GM21390 (cell line): ENCODE data around the gene CFTR.
A peak's percentile ranks its signal among the peaks of the same experiment; 100 is the strongest.

ENCODE experiments used
- ATAC-seq: cut with Tn5 transposase; IDR thresholded peaks from one replicate; pipeline ENCODE4 v1.9.1; 2021; ENCODE audit not compliant: unreplicated experiment

The CFTR gene

DNA sequence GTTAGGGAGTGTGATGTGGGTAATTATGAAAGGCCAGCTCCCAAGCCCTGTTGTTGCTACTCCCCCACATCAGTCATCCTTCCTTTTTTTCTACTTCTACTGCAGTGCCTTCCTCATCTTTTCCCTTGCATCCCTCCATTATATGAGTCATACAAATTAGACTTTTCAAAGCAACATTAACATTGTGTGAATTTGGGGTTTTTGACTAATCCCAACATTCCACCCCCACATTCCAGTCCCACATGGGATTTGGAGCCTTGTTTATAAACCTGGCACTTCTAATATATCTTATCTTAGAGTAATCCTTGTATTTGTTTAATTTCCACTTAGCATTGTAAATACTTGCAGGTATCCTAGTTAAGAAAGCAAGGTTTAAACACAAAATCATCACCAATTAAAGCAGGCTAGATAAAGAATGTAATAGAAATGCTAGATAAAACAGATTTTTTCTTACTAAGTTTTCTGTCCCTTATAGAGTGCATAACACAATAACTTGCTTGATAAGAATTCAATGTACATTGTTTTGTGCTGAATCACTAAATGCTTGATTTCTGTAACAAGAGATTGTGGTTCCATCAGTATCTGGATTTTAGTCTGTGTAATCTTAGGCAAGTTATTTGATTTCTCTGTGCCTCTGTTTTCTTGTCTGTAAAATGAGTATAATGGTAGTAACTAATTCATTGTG, 165.8 kb downstream of the CFTR start:
- no peak for ATAC-seq

DNA sequence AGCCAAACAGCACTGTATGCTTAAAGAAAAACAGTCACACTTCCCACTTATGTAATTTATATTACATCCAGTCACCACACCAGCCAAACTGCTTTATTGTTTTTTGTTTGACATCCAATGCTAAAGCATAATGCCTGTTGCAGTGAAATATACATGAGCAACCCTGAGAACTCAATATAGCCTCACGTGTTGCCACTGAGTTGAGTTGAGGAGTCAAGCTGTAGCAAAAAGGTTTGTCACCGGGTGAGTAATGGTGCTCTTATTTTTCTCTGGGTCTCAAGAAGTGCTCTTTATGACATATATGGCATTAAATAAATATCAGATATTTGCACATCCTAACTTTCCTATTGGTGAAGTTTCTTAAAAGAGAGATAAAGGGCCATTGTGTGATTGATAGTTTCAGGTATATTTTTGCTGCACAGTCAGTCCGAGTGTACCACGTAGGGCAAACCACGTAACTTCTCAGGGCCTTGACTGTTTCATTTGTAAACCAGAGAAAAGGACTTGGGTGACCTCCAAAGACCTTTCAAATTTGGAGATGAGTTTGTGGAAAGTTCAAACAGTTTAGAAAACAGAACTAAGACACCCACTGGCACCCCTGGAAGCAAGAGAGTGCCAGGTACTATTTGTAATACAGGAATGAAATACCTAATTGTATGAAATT, 168.5 kb downstream of the CFTR start:
- no peak for ATAC-seq

DNA sequence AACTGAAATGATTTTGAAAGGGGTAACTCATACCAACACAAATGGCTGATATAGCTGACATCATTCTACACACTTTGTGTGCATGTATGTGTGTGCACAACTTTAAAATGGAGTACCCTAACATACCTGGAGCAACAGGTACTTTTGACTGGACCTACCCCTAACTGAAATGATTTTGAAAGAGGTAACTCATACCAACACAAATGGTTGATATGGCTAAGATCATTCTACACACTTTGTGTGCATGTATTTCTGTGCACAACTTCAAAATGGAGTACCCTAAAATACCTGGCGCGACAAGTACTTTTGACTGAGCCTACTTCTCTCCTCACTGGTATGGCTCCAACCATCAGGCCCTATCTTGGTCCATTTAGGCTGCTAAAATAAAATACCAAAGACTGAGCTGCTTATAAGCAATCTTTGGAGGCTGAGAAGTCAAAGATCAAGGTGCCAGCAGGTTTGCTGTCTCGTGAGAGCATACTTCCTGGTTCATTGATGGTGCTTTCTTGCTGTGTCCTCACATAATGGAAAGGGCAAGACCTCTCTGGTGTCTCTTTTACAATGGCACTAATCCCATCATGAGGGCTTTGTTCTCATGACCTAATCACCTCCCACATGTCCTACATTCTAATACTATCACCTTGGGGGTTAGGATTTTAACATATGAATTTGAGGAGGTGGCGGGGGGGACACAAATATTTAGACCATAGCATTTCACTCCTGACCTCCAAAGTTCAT, 173.3 kb downstream of the CFTR start:
- no peak for ATAC-seq

DNA sequence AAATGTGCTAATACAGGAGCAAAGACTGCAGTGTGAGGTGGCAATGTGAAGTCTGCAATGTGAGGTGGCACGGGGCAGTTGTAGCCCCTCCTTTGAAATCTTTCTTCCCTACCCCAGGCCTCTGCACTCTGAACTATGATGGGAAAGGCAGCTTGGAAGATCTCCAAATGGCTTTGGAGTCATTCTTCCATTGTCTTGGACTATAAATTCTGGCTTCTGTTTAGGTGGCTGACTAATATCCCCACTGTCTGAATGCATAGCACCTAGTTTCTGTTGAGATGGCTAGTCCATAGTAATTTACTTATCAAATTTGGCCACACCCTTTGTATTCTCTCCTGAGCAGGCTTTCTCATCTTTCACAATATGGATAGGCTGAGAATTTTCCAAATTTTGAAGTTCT, 175.0 kb downstream of the CFTR start:
- ATAC-seq = no peak

DNA sequence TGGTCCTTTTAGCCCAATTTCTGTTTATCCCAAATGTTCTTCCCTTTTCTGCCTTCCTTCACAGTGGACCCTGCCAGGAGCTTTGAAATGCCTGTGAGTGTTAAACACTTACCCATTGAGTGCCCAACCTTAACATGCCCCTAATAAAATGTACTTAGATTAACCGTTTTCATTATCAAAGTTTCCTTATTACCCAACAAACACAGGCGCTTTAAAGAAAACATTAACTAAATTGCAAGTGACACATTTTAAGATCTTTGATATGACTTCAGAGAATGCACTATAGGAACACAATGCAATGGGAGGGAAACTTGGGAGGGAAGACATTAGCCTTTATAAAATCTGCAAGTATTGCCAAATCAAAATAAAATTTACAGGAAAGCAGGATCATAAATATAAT, 177.0 kb downstream of the CFTR start:
- ATAC-seq = no peak

DNA sequence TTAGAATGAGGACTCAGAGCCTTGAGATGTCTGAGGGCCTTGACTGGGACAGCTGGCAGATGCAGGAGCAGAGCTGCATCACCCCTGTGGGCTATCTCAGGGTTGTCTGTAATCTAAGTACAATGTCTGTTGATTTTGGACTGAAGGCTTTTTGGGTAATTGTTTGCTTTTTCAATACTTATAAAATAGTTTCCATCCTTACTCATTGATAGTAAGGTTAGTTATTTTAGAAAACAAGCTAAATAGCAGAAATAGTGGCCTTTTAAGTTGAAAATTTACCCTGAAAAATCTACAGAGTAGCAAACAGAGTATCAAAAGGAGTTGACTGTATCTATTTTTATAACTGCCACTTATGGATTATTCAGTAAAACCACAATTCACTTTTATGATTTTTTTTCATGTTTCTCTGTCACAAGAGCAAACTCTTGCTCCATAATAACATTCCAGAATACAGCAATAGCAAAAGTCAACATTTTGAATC, 179.7 kb downstream of the CFTR start:
- no peak for ATAC-seq

DNA sequence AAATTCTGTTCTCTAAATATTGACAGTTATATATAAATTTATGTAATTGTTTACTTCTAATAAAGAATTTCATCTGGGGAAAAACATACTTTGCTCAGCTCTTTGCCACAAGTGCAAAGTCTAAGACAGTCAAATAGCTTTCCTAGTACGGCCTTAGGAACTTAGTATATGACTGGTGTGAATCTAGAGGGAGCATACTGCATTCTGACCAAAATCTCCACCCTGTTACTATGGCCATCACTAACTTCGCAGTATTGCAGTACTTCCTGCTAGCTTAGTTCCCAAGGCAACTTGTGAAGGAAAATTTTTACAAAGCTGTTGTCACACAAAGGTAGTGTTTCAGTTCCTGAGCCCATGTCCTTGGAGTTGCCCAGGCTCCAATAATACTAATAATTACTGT, 181.5 kb downstream of the CFTR start:
- no peak for ATAC-seq

DNA sequence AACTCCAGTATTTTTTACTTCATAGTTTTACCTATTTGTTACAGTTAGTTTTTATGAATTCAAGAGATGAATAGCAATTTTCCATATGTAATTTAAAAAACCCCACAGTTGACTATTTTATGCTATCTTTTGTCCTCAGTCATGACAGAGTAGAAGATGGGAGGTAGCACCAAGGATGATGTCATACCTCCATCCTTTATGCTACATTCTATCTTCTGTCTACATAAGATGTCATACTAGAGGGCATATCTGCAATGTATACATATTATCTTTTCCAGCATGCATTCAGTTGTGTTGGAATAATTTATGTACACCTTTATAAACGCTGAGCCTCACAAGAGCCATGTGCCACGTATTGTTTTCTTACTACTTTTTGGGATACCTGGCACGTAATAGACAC, 184.2 kb downstream of the CFTR start:
- ATAC-seq = no peak

DNA sequence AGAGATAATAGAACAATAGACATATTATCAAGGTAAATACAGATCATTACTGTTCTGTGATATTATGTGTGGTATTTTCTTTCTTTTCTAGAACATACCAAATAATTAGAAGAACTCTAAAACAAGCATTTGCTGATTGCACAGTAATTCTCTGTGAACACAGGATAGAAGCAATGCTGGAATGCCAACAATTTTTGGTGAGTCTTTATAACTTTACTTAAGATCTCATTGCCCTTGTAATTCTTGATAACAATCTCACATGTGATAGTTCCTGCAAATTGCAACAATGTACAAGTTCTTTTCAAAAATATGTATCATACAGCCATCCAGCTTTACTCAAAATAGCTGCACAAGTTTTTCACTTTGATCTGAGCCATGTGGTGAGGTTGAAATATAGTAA, 185.5 kb downstream of the CFTR start:
- no peak for ATAC-seq

DNA sequence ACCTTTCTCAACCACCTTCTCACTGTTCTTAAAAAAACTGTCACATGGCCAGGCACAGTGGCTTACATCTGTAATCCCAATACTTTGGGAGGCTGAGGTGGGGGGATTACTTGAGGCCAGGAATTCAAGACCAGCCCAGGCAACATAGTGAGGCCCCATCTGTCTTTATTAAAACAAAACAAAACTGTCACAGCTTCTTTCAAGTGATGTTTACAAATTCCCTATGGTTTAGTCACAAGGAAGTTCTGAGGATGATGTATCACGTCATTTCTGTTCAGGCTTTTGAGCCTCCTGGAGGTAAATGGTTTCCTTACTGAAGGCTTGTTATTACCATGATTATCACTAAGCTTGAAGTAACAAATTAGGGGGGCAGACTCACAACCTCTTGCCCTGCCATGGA, 186.2 kb downstream of the CFTR start:
- ATAC-seq = no peak

DNA sequence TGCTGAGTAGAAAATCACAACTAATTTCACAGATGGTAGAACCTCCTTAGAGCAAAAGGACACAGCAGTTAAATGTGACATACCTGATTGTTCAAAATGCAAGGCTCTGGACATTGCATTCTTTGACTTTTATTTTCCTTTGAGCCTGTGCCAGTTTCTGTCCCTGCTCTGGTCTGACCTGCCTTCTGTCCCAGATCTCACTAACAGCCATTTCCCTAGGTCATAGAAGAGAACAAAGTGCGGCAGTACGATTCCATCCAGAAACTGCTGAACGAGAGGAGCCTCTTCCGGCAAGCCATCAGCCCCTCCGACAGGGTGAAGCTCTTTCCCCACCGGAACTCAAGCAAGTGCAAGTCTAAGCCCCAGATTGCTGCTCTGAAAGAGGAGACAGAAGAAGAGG, 186.9 kb downstream of the CFTR start:
- no peak for ATAC-seq

DNA sequence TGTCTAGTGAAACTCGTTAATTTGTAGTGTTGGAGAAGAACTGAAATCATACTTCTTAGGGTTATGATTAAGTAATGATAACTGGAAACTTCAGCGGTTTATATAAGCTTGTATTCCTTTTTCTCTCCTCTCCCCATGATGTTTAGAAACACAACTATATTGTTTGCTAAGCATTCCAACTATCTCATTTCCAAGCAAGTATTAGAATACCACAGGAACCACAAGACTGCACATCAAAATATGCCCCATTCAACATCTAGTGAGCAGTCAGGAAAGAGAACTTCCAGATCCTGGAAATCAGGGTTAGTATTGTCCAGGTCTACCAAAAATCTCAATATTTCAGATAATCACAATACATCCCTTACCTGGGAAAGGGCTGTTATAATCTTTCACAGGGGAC, 187.6 kb downstream of the CFTR start:
- no peak for ATAC-seq

DNA sequence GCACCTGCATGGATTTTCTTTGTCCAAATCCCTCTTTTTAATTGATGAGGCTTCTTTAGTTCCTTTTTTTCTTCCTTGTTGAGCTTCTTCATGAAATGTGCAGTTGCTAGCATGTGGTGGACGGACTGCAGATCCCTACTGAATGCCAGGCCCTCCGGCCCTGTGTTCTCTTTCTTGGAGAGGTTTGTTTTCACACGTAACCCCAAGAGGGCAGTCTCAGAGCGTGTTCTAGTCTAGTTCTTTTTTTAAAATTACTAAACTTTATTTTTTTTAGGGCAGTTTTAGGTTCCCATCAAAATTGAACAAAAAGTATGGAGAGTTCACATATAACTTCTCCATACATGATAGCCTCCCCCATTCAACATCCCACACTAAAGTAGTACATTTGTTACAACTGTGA, 190.0 kb downstream of the CFTR start:
- no peak for ATAC-seq

DNA sequence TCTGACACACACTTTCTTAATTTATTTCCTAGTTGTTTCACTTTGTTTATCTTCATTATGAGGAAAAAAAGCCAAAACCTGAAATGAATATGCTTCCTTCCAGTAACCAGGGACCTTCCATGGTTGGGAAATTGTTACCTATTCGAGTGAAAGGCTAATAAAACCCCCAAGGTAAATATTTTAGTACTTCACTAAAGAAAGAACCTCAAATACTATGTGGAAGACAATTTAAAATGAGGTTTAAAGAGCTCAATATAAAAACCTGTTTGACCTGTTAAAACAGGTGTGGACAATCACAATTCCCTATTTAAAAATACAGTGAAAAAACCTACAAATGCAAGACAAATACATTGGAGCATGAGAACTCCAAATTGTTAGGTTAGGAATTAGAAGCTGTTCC, 192.6 kb downstream of the CFTR start:
- no peak for ATAC-seq

DNA sequence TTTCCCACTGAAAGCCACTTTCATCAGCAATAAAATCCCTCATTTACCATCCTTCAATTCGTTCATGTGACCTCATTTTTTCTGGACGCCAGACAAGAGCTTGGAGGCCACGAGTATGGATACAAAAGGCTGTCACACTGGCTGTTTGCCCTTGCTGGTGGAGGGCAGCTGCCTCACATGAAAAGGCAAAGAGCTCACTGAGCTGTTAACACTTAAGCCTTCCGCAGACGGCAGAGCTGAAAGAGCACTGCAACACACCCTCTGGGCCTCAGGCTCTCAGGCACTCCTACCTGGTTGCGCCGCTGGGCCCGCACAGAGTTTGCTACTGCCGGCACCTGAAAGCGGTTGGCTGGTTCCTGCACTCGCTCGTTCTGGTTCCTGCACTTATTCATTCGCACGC, 193.5 kb downstream of the CFTR start:
- no peak for ATAC-seq

DNA sequence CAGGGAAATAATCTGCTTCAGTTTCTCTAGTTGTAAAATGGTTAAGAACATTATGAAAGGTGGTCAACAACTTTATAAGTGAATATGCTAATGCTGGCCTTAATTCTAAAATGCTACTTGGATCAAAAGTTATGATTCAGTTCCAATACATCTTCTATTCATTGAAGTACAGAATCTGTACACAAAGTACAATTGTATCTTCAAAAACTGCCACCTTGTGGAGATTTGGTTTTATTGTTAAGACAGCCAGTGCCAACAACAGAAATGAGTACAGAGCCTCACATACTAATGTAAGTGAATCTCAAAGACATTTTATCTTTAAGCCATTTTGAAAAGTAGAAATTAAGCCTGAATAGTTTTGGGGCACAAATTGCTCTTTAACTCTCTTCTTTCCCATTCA, 194.0 kb downstream of the CFTR start:
- peak; percentile 54 for ATAC-seq

DNA sequence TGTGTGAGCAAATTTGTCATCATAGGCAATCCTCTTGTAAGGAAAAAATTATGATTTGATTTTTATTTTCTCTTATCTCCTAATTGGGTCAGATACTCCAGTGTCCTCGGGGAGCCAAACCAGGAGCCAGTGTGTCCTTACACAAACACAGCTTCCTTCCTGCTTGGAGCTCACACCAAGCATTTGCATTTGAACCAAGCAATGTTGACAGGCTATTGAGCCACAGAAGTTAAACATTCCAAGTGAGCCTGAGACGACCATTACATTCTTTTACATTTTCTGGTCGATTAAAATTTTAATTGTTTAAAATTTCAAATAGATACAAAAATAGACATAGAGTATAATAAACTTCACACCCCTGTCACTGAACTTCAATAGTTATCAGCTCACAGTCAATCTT, 194.8 kb downstream of the CFTR start:
- ATAC-seq = no peak

DNA sequence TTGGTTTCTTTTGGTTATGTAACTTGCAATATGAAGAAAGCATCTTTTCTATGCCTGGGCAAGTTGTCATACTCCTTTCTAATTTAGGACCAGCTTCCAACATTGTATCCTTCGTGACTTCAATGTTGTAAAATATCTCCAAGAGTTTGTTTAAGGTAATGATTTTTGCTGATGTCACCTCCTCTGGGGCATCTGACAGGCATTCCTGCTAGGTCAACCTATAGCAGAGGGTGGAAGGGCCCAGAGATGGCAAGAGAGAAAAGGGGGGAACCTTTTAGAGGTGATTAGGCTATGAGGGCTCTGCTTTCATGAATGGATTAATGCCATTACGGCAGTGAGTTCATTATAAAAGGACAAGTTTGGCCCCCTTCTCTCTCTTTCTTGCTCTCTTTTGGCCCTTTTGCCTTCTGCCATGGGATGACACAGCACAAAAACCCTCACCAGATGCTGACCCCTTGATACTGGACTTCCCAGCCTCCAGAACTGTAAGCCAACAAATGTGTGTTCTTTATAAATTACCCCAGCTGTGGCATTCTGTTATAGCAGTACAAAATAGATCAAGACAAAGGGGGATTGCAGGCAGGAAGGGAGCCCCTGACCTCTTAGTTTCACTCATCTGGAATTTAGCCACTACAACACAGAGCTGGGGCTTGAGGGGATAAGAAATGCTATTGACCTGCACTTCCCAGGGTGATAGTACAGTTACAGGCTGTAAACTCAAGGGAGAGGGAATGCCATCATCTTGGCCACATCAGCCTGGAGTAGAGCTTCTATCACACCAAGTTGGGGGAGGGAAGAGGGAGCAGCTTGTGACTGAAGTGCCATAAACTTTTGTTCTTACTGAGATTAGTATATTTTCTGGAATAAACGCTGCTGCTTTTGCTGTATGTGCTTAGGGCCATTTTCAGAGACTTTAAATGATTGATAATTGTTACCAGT, 195.9 kb downstream of the CFTR start:
- no peak for ATAC-seq

DNA sequence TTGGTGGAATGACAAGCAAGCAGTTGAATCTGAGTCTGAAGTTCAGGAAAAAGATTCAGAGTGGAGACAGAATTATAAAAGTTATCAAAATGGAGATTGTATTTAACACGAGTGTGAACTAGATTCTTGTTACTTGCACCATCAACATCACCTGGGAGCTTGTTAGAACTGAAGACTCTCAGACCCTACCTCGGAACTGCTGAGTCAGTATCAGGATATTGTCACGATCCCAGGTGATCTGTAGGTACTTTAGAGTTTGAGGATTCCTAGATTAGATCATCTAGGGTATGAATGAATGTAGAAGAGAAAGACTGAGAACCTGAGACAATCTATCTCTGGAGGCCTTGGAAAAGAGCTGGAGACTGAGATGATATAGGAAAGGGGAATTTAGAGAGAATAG, 199.3 kb downstream of the CFTR start:
- ATAC-seq = no peak

DNA sequence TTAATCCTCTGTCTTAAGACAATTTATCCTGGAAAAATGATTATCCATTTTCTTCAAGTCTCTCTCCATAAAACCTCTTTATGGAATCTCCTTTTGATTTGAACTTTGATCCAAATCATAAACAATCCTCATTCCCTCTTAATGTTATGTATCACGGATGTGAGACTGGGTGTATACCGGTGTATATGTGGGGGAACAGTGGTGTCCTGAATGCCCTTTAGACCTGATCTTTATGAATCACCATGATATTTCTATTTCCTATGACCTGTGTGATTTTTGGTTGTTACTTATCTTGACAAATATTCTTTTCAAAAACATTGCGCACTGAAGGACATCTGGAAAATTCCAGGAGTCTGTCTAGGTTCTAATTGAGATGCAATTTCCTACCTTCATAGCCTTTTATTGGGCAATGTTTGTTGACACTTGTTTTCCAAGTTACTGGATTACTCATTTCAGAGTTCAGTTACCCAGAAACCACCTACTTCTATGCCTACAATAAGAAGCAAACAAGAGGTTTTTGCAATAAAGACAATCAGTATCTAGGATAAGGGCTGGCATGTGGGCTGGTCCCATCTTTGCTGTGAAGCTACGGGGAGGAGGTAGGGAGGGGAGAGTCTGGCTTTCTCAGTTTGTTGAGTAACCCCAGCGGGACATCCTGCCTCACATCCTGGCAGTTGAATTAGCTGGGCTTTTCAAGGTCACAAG, 203.0 kb downstream of the CFTR start:
- ATAC-seq = no peak
